ENCODE data around the gene NCKAP5. TPM values are rescaled to one million over a fixed set of nuclear protein-coding genes. Genes with fewer than 3 reads are reported as not detected.

Gene NCKAP5
- total RNA-seq, 4 donors from 2014 or later, result 0.03 to 0.55 (median 0.33) TPM

GRCh38 chr2:133422931-133423351 is 145.3 kb downstream of the NCKAP5 start:
- ATAC-seq, result no peak
- H3K4me3 ChIP-seq, result no peak overlapping the region
- TF ChIP-seq POLR2A (IDR thresholded peaks at IDR 0.05), result no peak
- TF ChIP-seq CTCF (IDR thresholded peaks at IDR 0.05 in 4 of 5, conservative IDR thresholded peaks at IDR 0.05 in 1 of 5), result no peak
- no peak overlapping the region for H3K27ac ChIP-seq
- no peaks in the 10 kb centered on the region for H3K27me3 ChIP-seq
- no peaks in the 10 kb centered on the region for H3K9me3 ChIP-seq
- intact Hi-C loops (cut with DNase I; ENCODE audit: low total_unique reads) (no loop called here), in situ Hi-C loops (cut with MboI; ENCODE audit: low sequenced_read_pairs in 4 of 4) (no loop called here)
- no peaks in the 10 kb centered on the region for H3K4me1 ChIP-seq
- H3K36me3 ChIP-seq, result no peaks in the 10 kb centered on the region
- DNase-seq, result no peak

- ATAC-seq (no peak), DNase-seq (no peak)
- H3K4me1 ChIP-seq, result no peaks in the 10 kb centered on the region
- in situ Hi-C loops (cut with MboI; ENCODE audit: low sequenced_read_pairs in 4 of 4), result no loop called here
- TF ChIP-seq POLR2A (IDR thresholded peaks at IDR 0.05) (no peak), CTCF (IDR thresholded peaks at IDR 0.05 in 4 of 5, conservative IDR thresholded peaks at IDR 0.05 in 1 of 5) (no peak)
- no peaks in the 10 kb centered on the region for H3K36me3 ChIP-seq
- no peak overlapping the region for H3K4me3 ChIP-seq
- no peak overlapping the region for H3K27ac ChIP-seq
- H3K27me3 ChIP-seq, result no peaks in the 10 kb centered on the region
- no peaks in the 10 kb centered on the region for H3K9me3 ChIP-seq
- intact Hi-C loops (cut with DNase I; ENCODE audit: low total_unique reads), result no loop called here
Observed at GRCh38 chr2:133421516-133422324, 146.5 kb downstream of the NCKAP5 start.

- intact Hi-C loops (cut with DNase I; ENCODE audit: low total_unique reads), result no loop called here
- Histone ChIP-seq H3K36me3 (no peaks in the 10 kb centered on the region), H3K9me3 (no peaks in the 10 kb centered on the region), H3K27me3 (no peaks in the 10 kb centered on the region), H3K4me1 (no peaks in the 10 kb centered on the region), H3K27ac (no peak overlapping the region), H3K4me3 (no peak overlapping the region)
- no peak for TF ChIP-seq POLR2A (IDR thresholded peaks at IDR 0.05)
- TF ChIP-seq CTCF (IDR thresholded peaks at IDR 0.05 in 4 of 5, conservative IDR thresholded peaks at IDR 0.05 in 1 of 5), result no peak
- DNase-seq (no peak), ATAC-seq (no peak)
- in situ Hi-C loops (cut with MboI; ENCODE audit: low sequenced_read_pairs in 4 of 4), result no loop called here
Observed at GRCh38 chr2:133420788-133421187, 147.5 kb downstream of the NCKAP5 start.

- Histone ChIP-seq H3K27me3 (no peaks in the 10 kb centered on the region), H3K4me1 (no peaks in the 10 kb centered on the region), H3K4me3 (no peak overlapping the region), H3K27ac (no peak overlapping the region), H3K36me3 (no peaks in the 10 kb centered on the region), H3K9me3 (no peaks in the 10 kb centered on the region)
- intact Hi-C loops (cut with DNase I; ENCODE audit: low total_unique reads), result no loop called here
- ATAC-seq, result no peak
- in situ Hi-C loops (cut with MboI; ENCODE audit: low sequenced_read_pairs in 4 of 4), result no loop called here
- TF ChIP-seq CTCF (IDR thresholded peaks at IDR 0.05 in 4 of 5, conservative IDR thresholded peaks at IDR 0.05 in 1 of 5), result no peak
- TF ChIP-seq POLR2A (IDR thresholded peaks at IDR 0.05), result no peak
- no peak for DNase-seq
Observed at GRCh38 chr2:133418671-133419070, 149.6 kb downstream of the NCKAP5 start.
